Natural killer cell treated with Interleukin-12 subunit alpha and Interleukin-12 subunit beta and Interleukin-15 and Interleukin-18, amount 100 ng/mL, for 72 hours (primary cell): ENCODE data around the gene MRPL10. TPM values are rescaled to one million over a fixed set of nuclear protein-coding genes. Genes with fewer than 3 reads are reported as not detected.

Experiments used
- ATAC-seq, 2 donors: fragments of 150-1000 bp; cut with Tn5 transposase in 1 of 2; sonication (Bioruptor Pico), chemical (Tn5 transposase) in 1 of 2; 2 replicates each; pipeline ENCODE4 v1.10.0; 2021
- DNase-seq: peaks from one replicate; pipeline ENCODE4 v3.0.0; 2022; ENCODE audit warnings: low spot score
- H3K27ac Mint-ChIP-seq, 2 donors: 1 replicate in 1 of 2; 2 replicates in 1 of 2; pipeline ENCODE4 v1.8.0; 2022; ENCODE audit warnings: mixed read lengths in 2 of 2, mild to moderate bottlenecking in 1 of 2, moderate library complexity in 1 of 2
- H3K27me3 Mint-ChIP-seq, 2 donors: 1 replicate in 1 of 2; 2 replicates in 1 of 2; pipeline ENCODE4 v1.8.0; 2022; ENCODE audit warnings: mixed read lengths in 2 of 2
- H3K36me3 Mint-ChIP-seq: one replicate; pipeline ENCODE4 v1.8.0; 2022; ENCODE audit warnings: mixed read lengths
- H3K4me1 Mint-ChIP-seq, 2 donors: 1 replicate in 1 of 2; 2 replicates in 1 of 2; pipeline ENCODE4 v1.8.0; 2022; ENCODE audit warnings: low read depth in 2 of 2, mixed read lengths in 2 of 2, mild to moderate bottlenecking in 1 of 2
- H3K4me3 Mint-ChIP-seq: one replicate; pipeline ENCODE4 v1.8.0; 2022; ENCODE audit warnings: mixed read lengths
- H3K9me3 Mint-ChIP-seq: 2 replicates; pipeline ENCODE4 v1.8.0; 2022; ENCODE audit warnings: mixed read lengths
- total RNA-seq, 2 donors: library from RNA; stranded (reverse); gene quantifications; one replicate each; pipeline ENCODE4 v1.2.3, GENCODE V29; 2022

Gene MRPL10
- total RNA-seq, 2 donors from 2014 or later, result 44.6 to 44.7 TPM

- Mint-ChIP-seq H3K36me3 (peaks cover 6% of the 10 kb centered on the region), H3K4me1 (peaks cover 30 to 33% of the 10 kb centered on the region in 2 donors), H3K27me3 (no peaks in the 10 kb centered on the region), H3K9me3 (no peaks in the 10 kb centered on the region), H3K4me3 (no peak overlapping the region), H3K27ac (no peak overlapping the region)
- ATAC-seq (no peak), DNase-seq (peak; percentile 16)
These were observed 22.4 kb downstream of the MRPL10 start for GRCh38 chr17:47808830-47809480.

DNA sequence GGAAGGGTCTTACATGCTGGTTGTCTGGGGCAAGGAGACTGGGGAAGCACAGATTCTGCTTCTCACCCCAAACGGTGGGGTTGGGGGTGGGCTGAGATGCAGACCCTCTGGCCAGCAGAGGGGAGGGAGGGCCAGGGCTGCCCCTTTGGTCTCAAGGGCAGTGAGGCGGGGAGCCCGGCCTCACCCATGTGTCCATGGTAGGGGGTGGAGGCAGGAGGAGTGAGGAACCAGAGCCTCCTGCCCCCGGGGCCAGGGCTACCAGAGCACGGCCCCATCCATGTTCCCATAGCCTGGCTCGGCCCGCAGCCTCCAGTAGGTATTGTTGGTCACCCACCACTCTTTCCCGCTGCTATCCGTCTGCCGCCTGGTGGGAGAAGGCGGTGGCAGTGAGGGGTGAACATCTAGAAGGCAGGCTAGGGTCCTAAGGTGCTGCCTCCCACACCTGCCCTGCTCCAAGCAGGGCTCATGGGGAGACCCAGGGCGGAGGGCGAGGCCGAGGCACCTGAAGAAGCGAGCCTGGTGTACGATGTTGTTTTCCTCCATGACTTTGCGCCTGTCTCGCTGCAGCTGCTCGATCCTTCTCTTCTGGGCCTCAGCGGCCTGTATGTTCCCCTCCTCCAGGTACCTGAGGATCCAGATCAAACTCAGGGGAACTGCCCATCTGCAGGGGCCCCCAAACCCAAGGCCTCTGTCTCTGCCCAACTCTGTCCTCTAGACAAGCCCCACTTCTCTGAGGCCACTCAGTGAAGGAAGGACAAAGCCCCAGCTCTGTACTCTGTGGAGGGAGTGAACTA is 23.1 kb downstream of the MRPL10 start:
- ATAC-seq (no peak), DNase-seq (no peak)
- H3K4me3 Mint-ChIP-seq, result no peak overlapping the region
- no peak overlapping the region for H3K27ac Mint-ChIP-seq
- no peaks in the 10 kb centered on the region for H3K9me3 Mint-ChIP-seq
- peaks cover 30 to 33% of the 10 kb centered on the region in 2 donors for H3K4me1 Mint-ChIP-seq
- H3K36me3 Mint-ChIP-seq, result peaks cover 6% of the 10 kb centered on the region
- no peaks in the 10 kb centered on the region for H3K27me3 Mint-ChIP-seq

DNA sequence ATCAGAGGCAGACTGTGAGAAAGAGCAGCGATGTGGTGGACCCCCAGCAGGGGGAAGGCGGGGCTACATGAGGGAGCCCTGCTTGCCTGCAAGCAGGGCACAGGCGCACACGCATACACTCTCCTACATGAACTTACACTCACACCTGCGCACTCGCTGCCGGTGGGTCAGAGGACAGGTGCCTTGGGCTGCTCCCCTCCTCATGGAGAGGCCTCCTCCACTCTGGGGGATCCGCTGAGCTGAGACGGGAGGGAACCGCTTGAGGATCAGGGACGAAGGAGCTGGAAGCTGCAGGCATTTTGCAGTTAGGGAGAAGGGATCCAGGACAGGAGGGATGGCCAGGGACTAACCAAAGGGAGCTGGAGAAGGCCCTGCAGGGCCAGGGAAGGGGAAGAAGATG is 23.9 kb downstream of the MRPL10 start:
- Mint-ChIP-seq H3K4me3 (no peak overlapping the region), H3K36me3 (peaks cover 6% of the 10 kb centered on the region), H3K27ac (no peak overlapping the region), H3K27me3 (no peaks in the 10 kb centered on the region), H3K9me3 (no peaks in the 10 kb centered on the region), H3K4me1 (peaks cover 24 to 26% of the 10 kb centered on the region in 2 donors)
- DNase-seq (no peak), ATAC-seq (no peak)

DNA sequence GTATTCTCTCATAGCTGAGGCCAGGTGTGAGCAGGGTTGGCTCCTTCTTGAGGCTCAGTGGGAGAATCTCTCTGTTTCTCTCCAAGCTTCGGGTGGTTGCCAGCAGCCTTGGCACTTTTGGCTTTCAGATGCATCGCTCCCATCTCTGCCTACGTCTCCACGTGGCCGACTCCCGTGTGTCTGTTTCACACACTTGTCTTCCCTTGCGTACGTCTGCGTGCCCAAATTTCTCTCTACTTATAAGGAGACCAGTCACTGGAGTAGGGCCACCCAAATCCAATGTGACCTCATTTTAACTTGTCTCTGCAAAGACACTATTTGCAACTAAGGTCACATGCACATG is 24.5 kb downstream of the MRPL10 start:
- Mint-ChIP-seq H3K27me3 (no peaks in the 10 kb centered on the region), H3K9me3 (no peaks in the 10 kb centered on the region), H3K36me3 (peaks cover 6% of the 10 kb centered on the region), H3K27ac (no peak overlapping the region), H3K4me1 (peaks cover 20 to 23% of the 10 kb centered on the region in 2 donors), H3K4me3 (no peak overlapping the region)
- DNase-seq (no peak), ATAC-seq (no peak)

- Mint-ChIP-seq H3K9me3 (no peaks in the 10 kb centered on the region), H3K27me3 (no peaks in the 10 kb centered on the region), H3K36me3 (peaks cover 6% of the 10 kb centered on the region), H3K27ac (no peak overlapping the region), H3K4me3 (no peak overlapping the region), H3K4me1 (peaks cover 14 to 17% of the 10 kb centered on the region in 2 donors)
- ATAC-seq, result no peak
- DNase-seq, result no peak
These were observed 25.1 kb downstream of the MRPL10 start for GRCh38 chr17:47806026-47806912.

DNA sequence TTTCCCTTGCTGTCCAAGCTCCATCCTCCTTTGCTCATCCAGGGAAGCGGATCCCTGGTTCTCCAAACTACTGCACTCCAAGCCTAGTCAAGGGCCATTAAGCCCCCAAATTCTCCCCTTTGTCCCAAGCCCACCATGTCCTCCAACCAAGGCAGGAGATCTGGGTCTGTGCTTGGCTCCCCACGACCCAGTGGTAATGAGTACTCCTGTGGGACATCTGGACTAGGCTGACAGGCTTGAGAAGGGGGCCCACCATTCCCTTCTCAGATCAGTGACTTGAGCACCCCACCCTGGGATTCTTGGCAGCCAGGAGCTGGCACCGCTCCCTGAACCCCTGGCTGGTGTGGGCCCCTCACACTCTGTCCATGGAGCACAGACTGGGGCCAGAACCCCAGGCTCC is 26.9 kb downstream of the MRPL10 start:
- ATAC-seq (no peak), DNase-seq (no peak)
- no peak overlapping the region for H3K4me3 Mint-ChIP-seq
- H3K9me3 Mint-ChIP-seq, result no peaks in the 10 kb centered on the region
- no peaks in the 10 kb centered on the region for H3K27me3 Mint-ChIP-seq
- H3K27ac Mint-ChIP-seq, result no peak overlapping the region
- no peaks in the 10 kb centered on the region for H3K36me3 Mint-ChIP-seq
- H3K4me1 Mint-ChIP-seq, result no peaks in the 10 kb centered on the region

DNA sequence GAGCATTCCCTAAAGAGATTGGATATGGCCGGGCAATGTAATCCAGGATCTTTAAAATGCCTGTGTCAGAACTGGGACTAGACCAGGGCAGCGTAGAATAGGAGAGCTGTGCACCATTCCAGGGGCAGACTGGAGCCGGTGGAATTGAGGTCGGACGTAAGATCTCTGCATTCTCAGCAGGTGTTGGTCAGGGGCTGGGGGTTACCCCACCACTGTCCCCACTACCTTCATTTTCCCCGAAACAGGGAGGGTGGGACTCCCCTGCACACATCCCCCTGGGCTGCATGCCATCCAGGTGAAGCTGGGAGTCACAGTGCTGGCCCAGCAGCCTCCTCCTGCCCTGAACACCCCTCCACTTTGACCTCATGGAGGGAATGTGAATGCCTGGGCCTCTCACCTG is 27.6 kb downstream of the MRPL10 start:
- no peaks in the 10 kb centered on the region for H3K36me3 Mint-ChIP-seq
- no peaks in the 10 kb centered on the region for H3K4me1 Mint-ChIP-seq
- ATAC-seq (no peak), DNase-seq (no peak)
- H3K9me3 Mint-ChIP-seq, result no peaks in the 10 kb centered on the region
- H3K4me3 Mint-ChIP-seq, result no peak overlapping the region
- no peaks in the 10 kb centered on the region for H3K27me3 Mint-ChIP-seq
- no peak overlapping the region for H3K27ac Mint-ChIP-seq

DNA sequence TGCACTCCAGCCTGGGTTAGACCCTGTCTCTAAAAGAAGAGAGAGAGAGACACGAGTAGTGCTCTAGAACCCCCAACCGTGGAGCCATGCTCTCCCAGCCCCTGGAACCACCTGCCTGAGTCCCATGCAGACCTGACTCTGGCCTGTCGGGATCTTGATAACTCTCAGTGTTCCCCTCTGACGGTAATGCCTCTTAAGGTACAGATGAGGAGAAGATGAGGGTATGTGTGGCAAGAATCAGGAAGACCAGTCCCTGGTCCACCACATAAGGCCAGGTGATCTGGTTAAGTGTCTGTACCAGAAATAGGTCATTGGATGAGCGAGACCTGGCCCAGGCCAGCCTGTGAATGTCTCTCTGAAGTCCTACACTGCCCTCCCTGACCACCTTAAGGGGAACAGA is 28.1 kb downstream of the MRPL10 start:
- DNase-seq, result no peak
- Mint-ChIP-seq H3K27ac (no peak overlapping the region), H3K9me3 (no peaks in the 10 kb centered on the region), H3K27me3 (no peaks in the 10 kb centered on the region), H3K4me3 (no peak overlapping the region), H3K4me1 (no peaks in the 10 kb centered on the region), H3K36me3 (no peaks in the 10 kb centered on the region)
- no peak for ATAC-seq

DNA sequence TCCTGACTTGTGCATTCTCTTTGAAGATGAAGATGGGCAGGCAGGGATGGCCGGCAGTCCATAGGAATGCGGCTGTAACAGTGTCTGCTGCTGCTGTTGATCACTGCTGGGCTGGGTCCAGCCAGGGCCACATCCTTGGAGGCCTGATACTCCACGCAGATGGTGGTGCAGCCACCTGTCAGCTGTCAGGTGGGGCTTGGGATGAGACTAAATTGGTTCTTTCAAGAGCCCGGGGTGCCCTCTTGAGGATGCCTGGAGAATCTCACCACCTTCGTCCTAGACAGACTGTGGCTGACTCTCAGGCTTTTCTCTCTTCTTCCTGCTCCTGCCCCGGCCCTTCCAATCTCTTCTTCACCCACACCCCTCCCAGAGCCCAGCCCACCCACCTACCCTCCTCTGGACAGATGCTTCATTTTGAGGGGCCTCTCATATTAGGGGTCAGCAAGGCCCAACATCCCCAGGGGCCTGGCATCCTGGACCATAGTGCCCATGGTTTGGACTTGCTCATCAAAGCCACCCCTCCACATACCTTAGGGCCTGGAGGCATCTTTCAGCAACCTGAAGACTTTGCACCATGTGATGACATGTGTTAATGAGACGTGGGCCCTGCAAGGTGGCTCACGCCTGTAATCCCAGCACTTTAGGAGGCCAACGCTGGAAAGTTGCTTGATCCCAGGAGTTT is 28.9 kb downstream of the MRPL10 start:
- ATAC-seq (peak; percentile 79 to 83), DNase-seq (no peak)
- H3K4me1 Mint-ChIP-seq, result no peaks in the 10 kb centered on the region
- peaks cover 0 to 2% of the 10 kb centered on the region in 2 donors for H3K27me3 Mint-ChIP-seq
- no peak overlapping the region for H3K27ac Mint-ChIP-seq
- no peak overlapping the region for H3K4me3 Mint-ChIP-seq
- H3K9me3 Mint-ChIP-seq, result no peaks in the 10 kb centered on the region
- H3K36me3 Mint-ChIP-seq, result no peaks in the 10 kb centered on the region

DNA sequence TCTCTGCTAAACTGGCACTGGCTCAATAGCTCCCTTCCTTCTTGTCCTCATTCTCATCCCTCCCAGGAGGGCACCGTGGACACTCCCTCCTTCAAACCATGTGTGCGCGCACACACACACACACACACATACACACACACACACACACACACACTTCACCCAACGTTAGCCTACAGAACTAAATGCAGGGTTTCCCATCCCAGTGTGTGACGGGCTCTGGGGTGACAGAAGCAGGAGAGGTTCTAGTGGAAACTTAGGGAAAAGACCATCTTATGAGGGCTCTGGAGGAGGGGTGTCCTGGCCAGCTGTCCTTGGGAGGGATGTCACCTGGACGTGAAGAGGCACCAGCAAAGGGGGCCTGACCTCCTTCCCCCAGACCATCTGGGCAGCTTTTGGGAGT is 29.4 kb downstream of the MRPL10 start:
- no peaks in the 10 kb centered on the region for H3K9me3 Mint-ChIP-seq
- H3K27ac Mint-ChIP-seq, result no peak overlapping the region
- DNase-seq, result no peak
- no peak overlapping the region for H3K4me3 Mint-ChIP-seq
- H3K27me3 Mint-ChIP-seq, result peaks cover 0 to 3% of the 10 kb centered on the region in 2 donors
- H3K36me3 Mint-ChIP-seq, result no peaks in the 10 kb centered on the region
- ATAC-seq, result peak in 1 of 2 donors; percentile 12
- no peaks in the 10 kb centered on the region for H3K4me1 Mint-ChIP-seq

DNA sequence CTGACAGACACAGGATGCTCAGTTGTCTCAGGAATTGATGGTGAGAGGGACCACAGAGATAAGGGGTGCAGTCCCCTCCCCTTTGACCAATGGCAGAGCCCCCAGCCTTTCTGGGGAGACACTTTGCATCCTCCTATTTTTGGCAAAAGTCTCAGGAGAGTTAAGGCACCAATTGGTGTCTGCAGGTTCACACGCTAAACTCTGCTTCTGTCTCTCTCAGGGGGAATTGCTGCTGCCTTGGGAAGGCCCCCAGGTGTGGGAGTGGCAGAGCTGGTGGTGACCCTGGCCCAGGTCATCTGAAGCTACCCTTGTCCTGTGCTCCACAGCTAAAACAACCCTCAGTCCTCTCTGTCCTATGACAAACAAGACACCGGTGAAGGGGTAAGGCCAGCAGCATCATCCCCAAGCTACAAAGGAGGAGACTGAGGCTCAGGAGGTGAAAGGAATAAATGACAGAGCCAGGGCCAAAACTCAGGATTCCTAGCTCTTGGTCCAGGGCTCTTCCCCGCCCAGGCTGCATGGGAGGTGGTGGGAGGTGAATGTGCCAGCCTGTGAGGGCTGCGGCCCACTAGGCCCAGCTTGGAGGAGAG is 30.1 kb downstream of the MRPL10 start:
- peaks cover 0 to 3% of the 10 kb centered on the region in 2 donors for H3K27me3 Mint-ChIP-seq
- DNase-seq (no peak), ATAC-seq (no peak)
- H3K36me3 Mint-ChIP-seq, result no peaks in the 10 kb centered on the region
- H3K9me3 Mint-ChIP-seq, result no peaks in the 10 kb centered on the region
- H3K4me1 Mint-ChIP-seq, result no peaks in the 10 kb centered on the region
- H3K27ac Mint-ChIP-seq, result no peak overlapping the region
- H3K4me3 Mint-ChIP-seq, result no peak overlapping the region

DNA sequence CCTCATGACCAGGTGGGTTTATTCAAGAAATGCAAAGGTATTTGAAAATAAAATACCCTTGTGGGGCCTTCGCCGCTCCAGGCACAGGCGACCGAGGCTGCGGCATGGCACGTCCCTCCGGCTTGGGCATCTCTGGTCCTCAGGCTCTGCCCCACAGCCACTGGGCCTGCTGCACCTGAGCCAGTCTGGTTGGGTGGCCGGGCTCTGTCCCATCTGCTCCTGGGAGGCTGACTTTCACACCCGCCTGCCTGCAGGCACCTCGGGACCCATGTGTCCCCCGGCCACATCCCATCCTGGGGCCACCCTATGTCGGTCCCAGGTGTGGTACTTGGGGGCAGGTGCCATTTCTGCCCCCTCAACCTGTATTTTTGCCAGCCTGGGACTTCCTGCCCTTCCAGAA is 30.7 kb downstream of the MRPL10 start:
- ATAC-seq (no peak), DNase-seq (no peak)
- Mint-ChIP-seq H3K4me1 (no peaks in the 10 kb centered on the region), H3K27ac (no peak overlapping the region), H3K4me3 (no peak overlapping the region), H3K36me3 (no peaks in the 10 kb centered on the region), H3K9me3 (no peaks in the 10 kb centered on the region), H3K27me3 (peaks cover 0 to 3% of the 10 kb centered on the region in 2 donors)

- H3K27me3 Mint-ChIP-seq, result peaks cover 7 to 13% of the 10 kb centered on the region in 2 donors
These were observed 33.5 kb downstream of the MRPL10 start for GRCh38 chr17:47797797-47798196.

More at GRCh38 chr17:47797797-47798196, 33.5 kb downstream of the MRPL10 start:
- Mint-ChIP-seq H3K36me3 (no peaks in the 10 kb centered on the region), H3K9me3 (no peaks in the 10 kb centered on the region), H3K27ac (no peak overlapping the region), H3K4me3 (no peak overlapping the region), H3K4me1 (no peaks in the 10 kb centered on the region)
- ATAC-seq (no peak), DNase-seq (no peak)
